HL-60 (cell line): ENCODE results near the gene CD82.
"Not testable (repeated sequence)": the region's sequence is repeated elsewhere in the genome, so short reads cannot be mapped to it uniquely, and the experiment has no call there.

Source experiments
- DNase-seq, 2 experiments: peaks; one replicate each; pipeline ENCODE4 v3.0.0-alpha.2; 2010 to 2020; ENCODE audit warnings: low read depth in 1 of 2, low spot score in 1 of 2
- H3K27ac ChIP-seq: fragments of 250-450 bp; sonication (Bioruptor Pico); replicated peaks from 2 replicates; pipeline ENCODE4 v1.5.1; 2020; ENCODE audit warnings: mild to moderate bottlenecking, moderate library complexity
- H3K27me3 ChIP-seq: fragments of 250-450 bp; sonication (Bioruptor Pico); 2 replicates; pipeline ENCODE4 v1.5.1; 2021; ENCODE audit warnings: mild to moderate bottlenecking, moderate library complexity; ENCODE audit not compliant: insufficient read depth, poor library complexity, severe bottlenecking
- H3K4me3 ChIP-seq: replicated peaks from 2 replicates; pipeline ENCODE4 v1.5.1; 2011; ENCODE audit warnings: mild to moderate bottlenecking, control low read depth, low read length; ENCODE audit not compliant: insufficient read depth
- GABPA ChIP-seq: IDR thresholded peaks from 2 replicates; pipeline ENCODE4 v1.6.1; 2012; ENCODE audit warnings: low read depth
- POLR2AphosphoS5 ChIP-seq: IDR thresholded peaks from 2 replicates; pipeline ENCODE4 v1.6.1; 2012; ENCODE audit warnings: low read depth
- SPI1 ChIP-seq: IDR thresholded peaks from 2 replicates; pipeline ENCODE4 v1.6.1; 2012; ENCODE audit warnings: low read depth, mild to moderate bottlenecking, borderline replicate concordance
- TF ChIP-seq, protein P1 (sequence below): IDR thresholded peaks from 2 replicates; pipeline ENCODE4 v1.6.1; 2012; ENCODE audit warnings: low read depth; ENCODE audit not compliant: insufficient replicate concordance
- TF ChIP-seq, protein P2 (sequence below): IDR thresholded peaks from one replicate; pipeline ENCODE4 v1.5.1; 2011; ENCODE audit warnings: low read length, control low read depth, inconsistent platforms; ENCODE audit not compliant: insufficient read depth

Gene CD82

DNA sequence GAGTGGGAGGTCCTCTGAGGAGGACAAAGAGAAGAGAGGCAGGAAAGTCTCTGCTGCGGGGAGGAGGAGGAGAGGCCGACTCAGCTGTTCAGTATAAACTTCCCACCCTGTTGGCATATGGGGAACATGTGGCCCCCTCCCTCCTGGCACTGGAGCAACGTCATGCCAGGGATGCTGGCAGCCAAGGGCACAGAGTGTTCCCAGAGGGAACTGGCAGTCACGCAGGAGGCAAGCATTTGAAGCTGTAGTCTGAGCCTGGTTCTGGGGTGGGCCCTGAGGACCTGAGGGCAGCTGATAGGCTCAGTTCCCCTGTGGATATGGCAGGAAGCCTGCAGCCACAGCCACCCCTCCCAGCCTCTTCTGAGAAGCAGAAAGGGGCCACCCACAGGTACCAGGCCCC is 94.2 kb downstream of the CD82 start:
- Histone ChIP-seq H3K27ac (no peak overlapping the region), H3K4me3 (no peak overlapping the region), H3K27me3 (no peaks in the 10 kb centered on the region)
- DNase-seq, result no peak
- TF ChIP-seq POLR2AphosphoS5, result no peak
- TF ChIP-seq, protein P1, sequence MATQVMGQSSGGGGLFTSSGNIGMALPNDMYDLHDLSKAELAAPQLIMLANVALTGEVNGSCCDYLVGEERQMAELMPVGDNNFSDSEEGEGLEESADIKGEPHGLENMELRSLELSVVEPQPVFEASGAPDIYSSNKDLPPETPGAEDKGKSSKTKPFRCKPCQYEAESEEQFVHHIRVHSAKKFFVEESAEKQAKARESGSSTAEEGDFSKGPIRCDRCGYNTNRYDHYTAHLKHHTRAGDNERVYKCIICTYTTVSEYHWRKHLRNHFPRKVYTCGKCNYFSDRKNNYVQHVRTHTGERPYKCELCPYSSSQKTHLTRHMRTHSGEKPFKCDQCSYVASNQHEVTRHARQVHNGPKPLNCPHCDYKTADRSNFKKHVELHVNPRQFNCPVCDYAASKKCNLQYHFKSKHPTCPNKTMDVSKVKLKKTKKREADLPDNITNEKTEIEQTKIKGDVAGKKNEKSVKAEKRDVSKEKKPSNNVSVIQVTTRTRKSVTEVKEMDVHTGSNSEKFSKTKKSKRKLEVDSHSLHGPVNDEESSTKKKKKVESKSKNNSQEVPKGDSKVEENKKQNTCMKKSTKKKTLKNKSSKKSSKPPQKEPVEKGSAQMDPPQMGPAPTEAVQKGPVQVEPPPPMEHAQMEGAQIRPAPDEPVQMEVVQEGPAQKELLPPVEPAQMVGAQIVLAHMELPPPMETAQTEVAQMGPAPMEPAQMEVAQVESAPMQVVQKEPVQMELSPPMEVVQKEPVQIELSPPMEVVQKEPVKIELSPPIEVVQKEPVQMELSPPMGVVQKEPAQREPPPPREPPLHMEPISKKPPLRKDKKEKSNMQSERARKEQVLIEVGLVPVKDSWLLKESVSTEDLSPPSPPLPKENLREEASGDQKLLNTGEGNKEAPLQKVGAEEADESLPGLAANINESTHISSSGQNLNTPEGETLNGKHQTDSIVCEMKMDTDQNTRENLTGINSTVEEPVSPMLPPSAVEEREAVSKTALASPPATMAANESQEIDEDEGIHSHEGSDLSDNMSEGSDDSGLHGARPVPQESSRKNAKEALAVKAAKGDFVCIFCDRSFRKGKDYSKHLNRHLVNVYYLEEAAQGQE, result no peak
- TF ChIP-seq, protein P2, sequence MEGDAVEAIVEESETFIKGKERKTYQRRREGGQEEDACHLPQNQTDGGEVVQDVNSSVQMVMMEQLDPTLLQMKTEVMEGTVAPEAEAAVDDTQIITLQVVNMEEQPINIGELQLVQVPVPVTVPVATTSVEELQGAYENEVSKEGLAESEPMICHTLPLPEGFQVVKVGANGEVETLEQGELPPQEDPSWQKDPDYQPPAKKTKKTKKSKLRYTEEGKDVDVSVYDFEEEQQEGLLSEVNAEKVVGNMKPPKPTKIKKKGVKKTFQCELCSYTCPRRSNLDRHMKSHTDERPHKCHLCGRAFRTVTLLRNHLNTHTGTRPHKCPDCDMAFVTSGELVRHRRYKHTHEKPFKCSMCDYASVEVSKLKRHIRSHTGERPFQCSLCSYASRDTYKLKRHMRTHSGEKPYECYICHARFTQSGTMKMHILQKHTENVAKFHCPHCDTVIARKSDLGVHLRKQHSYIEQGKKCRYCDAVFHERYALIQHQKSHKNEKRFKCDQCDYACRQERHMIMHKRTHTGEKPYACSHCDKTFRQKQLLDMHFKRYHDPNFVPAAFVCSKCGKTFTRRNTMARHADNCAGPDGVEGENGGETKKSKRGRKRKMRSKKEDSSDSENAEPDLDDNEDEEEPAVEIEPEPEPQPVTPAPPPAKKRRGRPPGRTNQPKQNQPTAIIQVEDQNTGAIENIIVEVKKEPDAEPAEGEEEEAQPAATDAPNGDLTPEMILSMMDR, result no peak
- TF ChIP-seq SPI1, result no peak
- TF ChIP-seq GABPA, result no peak

- not testable (repeated sequence) for H3K27me3 ChIP-seq
Observed at GRCh38 chr11:44660535-44660934, 95.1 kb downstream of the CD82 start.

DNA sequence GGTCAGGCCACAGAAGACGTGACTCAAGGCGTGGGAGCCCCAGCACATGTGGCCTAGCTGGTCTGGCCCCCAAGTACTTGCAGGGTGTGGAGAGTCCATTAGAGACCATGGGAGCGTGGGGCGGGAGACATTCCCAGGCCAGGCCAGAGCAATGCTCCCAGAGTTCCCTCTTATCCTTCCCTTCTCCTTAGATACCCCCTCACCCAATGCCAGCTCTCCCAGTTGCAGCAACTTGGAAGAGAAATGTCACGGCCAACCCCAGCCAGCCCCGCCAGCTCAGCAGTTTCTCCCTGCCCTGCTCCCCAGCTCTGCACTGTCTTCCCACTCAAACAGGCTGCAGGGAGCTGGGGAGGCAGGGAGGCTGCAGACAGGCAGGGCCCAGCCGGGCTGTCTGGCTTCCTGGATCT is 95.9 kb downstream of the CD82 start:
- DNase-seq, result no peak
- no peak overlapping the region for H3K27ac ChIP-seq
- no peak for TF ChIP-seq GABPA
- TF ChIP-seq, protein P2, result no peak
- no peak for TF ChIP-seq SPI1
- TF ChIP-seq POLR2AphosphoS5, result no peak
- TF ChIP-seq, protein P1, result no peak
- no peak overlapping the region for H3K4me3 ChIP-seq
- H3K27me3 ChIP-seq, result no peaks in the 10 kb centered on the region

More at GRCh38 chr11:44660535-44660934, 95.1 kb downstream of the CD82 start:
- not testable (repeated sequence) for H3K27ac ChIP-seq, H3K4me3 ChIP-seq, DNase-seq
